HL-60/S4 (cell line): ENCODE data around the gene ZFP36L2.

ENCODE experiments used
- in situ Hi-C: fragments of 300-500 bp; cut with MboI; formaldehyde crosslinking; loops from 2 replicates; pipeline ENCODE4 v1.14.3; 2022; ENCODE audit warnings: low sequenced_read_pairs

ZFP36L2 gene

DNA sequence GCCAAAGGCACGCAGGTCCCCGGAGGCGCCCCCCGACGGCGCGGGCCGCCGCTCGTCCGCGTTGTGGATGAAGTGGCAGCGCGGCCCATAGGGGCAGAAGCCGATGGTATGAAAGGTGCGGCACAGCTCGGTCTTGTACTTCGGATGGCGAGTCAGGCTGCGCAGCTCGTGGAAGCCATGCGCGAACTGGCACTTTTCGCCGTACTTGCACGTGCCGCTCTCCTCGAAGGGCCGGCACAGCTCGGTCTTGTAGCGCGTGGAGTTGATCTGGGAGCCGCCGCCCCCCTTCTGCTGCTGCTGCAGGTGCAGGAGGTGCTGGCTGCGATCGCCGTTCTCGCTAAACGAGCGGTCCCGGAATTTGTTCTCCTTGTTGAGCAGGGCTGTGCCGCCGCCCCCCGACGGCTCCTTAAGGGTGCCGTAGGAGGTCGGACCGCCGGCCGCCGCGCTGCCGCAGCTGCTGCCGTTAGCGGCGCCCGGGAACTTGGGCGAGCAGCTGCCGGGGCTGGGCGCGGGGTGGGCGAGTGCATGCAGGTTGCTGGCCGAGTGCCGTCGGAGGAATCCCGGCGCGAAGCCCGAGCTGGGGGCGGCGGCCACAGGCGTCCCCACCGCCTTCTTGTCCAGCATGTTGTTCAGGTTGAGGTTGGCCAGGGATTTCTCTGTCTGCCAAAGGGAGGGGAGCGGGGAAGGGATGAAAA lies 1.2 kb downstream of the ZFP36L2 start:
- in situ Hi-C loops: loop anchor here (10.0 to 25.0 kb wide), 2 partner anchors 250 to 388 kb away; no protein-coding TSS in a partner anchor

DNA sequence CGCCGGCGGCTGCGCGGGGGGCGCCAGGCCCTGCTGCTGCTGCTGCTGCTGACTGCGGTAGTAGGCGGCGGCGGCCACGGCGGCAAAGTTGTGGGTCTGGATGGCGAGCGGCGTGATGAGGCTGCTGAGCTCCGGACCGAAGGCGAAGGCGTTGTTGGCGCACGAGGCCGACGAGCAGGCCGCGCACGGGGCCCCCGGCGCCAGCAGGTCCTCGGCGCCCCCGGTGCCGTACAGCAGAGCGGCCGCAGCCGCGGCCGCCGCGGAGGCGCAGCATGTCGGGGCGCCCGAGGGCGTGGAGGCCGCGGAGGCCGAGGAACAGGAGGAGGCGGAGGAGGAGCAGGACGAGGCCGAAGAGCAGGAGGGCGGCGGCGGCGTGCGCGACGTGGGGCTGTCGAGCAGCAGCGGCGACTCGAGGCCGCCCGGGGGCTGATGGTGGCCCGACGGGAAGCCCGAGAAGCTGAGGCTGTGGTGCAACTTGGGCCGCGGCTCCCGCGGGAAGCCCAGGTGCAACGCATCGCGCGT lies 1.8 kb downstream of the ZFP36L2 start:
- in situ Hi-C loops: loop anchor here (10.0 to 25.0 kb wide), 2 partner anchors 250 to 387 kb away; no protein-coding TSS in a partner anchor

DNA sequence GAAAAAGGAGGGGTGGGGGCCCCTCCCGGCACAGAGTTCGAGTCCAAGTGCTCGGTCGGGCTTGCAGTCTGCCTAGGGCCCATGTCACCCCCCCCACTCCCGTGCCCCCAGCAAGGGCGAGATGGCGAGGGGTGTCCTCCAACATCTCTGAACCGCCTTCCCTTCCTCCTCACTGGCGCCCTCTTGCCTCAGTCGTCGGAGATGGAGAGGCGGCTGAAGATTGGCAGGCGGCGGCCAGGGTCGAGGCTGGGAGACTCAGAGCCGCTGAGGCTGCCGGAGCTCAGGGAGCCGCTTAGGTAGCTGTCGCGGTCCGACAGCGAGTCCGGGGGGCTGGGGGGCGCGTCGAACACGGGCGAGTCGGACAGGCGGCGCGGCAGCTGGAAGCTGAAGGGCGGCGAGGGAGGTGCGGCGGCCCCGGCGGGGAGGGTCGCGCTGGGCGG lies 2.3 kb downstream of the ZFP36L2 start:
- in situ Hi-C loops: loop anchor here (10.0 kb wide), 1 partner anchor 249 kb away; no protein-coding TSS in a partner anchor

DNA sequence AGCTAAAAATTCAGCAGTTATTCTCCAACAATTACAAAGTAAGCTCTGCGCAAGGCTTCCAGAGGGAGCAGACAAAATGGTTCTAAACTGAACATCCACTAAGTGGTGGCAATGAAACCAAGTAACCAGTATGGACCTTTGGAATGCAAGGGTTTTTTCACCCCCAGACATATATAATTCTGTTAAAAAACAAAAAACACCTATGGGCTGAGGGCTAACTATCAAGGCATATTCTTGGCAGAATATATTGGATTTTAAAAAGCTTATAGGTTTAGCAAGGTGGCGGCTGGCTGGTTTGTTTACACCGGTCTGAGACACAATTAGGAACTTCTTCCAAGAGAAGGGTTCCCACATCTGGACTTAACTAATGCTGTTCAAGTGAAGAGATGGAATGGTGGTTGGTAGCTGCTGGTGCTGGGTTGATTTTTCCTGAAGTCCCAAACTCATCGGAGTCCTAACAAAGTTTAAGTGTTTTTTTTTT lies 2.8 kb downstream of the ZFP36L2 start:
- in situ Hi-C loops: loop anchor here (10.0 kb wide), 1 partner anchor 249 kb away; no protein-coding TSS in a partner anchor

DNA sequence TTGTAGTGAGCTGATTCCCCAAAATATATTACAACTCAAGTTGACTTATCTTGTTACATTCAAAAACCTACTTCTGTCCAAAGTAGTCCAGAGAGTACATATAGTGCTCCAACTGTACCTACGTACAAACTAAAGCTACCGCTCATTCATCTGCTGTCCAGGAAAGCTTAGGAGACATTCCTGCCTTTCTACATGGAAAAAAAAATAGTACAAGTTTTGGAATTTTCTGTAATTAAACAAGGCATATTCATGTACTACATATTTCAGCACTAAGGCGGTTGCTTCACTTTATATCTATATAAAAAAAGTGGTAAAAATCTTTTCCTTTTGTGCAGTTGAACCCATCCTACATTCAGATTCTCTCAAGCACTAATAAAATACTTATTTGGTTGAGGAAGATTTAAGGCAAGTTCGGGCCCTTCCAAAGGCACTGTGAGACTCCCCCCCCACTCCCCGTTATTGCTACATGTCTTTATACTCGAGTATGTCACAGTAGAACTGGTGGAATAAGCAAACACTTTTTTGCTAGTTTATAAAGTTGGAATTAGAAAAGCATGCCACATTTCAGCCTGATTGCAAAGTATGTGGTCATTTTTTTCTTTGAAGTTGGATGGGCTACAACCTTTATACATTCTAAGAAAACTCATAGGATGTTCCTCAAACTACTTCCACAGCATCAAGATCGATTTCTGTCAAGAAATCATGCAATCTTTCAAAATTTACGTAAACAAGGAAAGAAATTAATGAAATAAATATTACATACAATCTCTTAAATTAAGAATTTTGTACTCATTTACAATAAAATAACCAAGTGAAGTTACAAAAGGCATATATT lies 3.7 kb downstream of the ZFP36L2 start:
- in situ Hi-C loops: loop anchor here (10.0 kb wide), 1 partner anchor 248 kb away; no protein-coding TSS in a partner anchor

DNA sequence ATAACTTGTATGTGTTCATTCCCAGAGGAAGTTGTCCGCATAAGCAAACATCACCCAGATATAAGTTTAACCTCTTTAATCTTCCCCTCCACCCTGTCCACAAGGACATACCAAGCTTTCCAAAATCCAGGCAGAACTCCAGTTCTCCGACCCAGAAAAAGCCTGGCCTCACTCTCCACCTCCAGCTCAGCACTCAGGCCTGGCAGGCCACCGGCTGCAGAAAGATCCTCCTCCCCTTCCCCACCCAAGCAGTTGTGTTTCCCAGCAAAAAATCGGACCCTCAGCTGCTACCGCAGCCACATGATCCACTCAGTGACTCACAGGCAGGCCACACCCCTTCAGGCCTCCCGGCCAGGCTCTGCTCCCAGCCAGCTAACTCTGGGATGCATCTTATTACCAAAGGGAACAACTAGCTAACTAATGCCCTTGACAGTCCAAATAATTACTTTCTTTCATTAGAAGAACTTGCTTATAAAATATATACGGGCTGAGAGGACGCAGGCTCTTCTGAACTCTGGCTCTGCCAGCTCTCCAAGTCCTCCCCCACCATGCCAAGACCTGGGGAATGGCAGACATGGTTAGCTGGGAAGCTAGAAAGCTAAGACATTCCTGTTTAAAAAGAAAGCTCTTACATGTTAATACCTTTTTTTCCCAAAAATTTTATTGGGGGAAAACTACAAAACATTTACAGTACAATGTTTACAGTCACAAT lies 4.5 kb downstream of the ZFP36L2 start:
- in situ Hi-C loops: loop anchor here (10.0 kb wide), 1 partner anchor 247 kb away; no protein-coding TSS in a partner anchor

DNA sequence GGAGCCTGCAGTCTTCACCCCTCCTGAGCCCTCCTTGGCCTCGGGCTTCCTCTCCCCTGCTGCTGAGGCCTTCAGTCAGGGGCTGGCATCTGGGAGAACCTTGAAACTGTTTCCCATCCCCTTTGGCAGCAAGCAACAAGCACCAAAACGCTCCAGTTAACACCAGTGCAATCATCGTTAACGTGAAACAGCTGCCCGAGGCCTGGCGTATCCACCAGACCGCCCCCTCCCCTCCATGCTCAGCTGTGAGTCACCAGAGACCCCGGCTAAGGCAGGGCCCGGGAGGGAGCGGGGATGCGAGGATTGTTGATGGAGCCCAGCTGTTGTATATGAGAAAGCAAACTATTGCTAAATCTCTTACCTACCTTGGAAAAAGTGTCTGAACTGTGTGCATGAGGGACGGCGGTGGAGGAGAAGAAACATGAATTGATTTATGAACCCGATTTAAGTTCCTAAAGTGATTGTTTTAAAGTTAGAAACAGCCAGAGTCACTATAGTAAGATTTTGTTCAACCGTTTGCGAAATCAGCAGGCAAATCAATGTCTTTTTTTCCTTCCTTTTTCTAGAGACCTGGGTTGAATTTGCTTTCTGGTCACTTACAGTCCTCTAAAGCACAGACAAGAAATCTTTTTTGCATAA lies 5.2 kb downstream of the ZFP36L2 start:
- in situ Hi-C loops: loop anchor here (10.0 kb wide), 1 partner anchor 246 kb away; no protein-coding TSS in a partner anchor

DNA sequence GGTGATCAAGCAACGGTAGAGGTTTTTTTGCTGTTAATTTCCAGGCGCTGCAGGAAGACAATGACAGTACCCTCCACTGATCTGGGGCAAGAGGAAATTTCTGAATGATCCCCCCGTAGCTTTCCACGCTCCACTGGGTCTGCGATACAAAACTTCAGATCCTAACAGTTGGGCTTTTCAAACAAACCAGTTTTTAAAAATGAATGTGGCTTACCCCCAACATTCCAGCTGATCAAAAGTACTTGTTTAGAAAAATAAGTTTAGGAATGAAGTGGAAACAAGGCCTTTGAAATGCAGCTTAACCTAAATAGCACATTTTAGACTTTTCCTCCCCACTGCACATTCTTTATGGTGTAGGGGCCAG lies 5.7 kb downstream of the ZFP36L2 start:
- in situ Hi-C loops: loop anchor here (10.0 kb wide), 1 partner anchor 246 kb away; no protein-coding TSS in a partner anchor

DNA sequence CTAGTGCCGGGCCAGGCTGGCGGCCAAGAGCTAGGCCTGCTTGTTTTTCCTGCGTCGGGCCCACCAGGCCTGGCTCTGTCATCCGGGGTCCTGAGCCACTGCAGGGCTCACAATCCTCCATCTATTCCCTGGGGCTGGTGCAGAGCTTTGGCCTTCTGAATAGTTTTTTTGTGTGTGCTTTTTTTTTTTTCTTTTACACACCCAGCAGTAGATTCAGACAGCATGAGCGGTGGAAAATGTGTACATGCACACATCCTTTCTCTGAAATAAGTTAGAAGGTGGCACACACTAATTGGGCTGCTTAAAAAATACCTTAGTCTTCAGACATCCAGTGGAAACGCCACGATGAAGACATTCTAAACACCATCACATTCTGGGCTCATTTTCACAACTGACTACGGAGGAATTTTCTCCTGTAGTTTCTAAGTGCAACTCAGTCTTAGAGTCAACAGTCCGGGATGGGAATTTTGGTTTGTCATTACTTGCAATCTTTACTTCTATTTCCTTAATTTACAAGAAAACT lies 6.1 kb downstream of the ZFP36L2 start:
- in situ Hi-C loops: loop anchor here (10.0 kb wide), 1 partner anchor 245 kb away; no protein-coding TSS in a partner anchor

DNA sequence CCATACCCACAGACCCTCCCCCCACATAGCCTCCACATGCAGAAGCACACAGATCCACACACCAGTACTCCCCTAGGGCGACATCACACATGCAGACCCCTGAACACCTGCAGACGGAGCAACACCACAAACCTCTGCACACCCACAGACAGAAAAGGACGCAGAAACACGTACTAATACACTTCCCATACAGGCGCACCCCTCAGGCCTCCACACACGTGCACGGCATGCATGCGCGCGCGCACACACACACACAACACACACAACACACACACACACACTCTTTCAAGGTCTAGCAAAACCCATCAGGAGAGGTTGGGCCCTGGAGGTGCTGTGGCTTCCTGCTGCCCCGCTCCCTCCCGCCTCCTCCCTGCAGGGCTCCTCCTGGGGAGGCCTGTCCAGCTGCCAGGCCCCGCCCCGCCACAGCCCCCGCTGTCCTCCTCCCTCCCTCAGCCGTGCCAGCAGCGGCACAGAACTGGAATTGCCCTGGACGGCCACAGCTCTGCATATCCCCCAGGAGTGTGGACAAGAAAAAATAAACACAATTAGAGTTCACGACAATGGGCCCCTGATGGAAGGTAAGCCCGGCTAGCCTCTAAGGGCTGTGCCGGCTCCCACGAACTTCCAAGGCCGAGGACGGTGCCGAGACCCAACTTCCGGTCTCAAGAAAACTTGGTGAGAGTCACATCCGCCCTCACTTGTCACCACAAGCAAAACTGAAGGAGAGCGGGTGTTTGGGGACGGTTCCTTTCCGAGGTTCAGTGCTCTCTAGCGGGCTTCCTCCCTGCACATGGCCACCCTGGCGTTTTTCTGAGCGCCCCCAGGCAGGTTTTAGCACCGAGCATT lies 6.8 kb downstream of the ZFP36L2 start:
- in situ Hi-C loops: loop anchor here (10.0 kb wide), 1 partner anchor 245 kb away; no protein-coding TSS in a partner anchor

DNA sequence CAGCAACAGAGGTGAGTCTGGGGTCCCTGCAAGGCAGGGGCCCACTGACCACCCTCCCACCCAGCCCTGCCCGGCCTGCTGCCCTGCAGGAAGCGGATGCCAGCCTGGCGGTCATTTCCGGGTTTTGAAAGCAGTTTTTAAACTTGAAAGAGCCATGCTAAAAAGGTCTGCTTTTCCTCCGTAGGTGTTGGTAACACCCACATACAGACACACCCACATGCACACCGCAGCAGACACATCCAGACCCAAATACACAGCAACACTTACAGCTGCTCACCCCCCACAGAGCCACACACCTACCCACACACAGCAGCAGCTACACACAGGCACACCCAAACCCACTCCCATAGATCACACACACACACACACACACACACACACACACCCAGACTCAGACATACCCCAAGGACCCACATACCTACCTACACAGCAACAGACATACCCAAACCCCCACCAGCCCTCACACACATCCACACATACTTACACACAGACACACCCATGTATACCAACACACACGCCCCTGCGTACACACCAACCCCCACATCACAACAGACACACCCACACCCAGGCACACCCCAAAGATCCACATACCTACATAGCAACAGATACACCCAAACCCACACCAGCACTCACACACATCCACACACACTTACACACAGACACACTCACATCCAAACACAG lies 7.6 kb downstream of the ZFP36L2 start:
- in situ Hi-C loops: no loop called here

DNA sequence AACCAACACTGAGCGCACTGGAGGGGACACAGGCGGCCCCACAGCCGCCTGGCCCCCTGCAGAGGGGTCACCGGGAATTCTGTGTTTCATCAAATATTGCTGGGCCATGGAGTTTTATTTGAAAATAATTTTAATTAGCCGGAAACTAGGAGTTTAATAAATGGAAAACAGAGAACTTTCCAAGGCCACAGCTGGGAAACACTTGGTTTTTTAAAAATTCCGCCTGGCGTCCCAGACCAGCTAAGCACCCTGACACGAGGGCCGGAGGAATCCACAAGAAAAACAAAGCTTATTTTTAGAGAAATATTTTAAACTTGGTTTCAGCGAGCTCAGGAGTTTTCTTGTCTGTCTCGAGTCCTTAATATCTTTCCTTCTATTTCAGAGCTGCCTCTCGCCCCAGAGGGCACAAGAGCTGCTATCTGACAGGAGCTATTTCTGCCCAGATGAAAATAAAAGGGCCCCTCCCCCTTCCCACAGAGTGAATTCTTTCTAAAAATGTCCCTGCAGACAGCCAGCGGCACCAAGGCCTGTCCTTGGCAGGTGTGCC lies 8.2 kb downstream of the ZFP36L2 start:
- in situ Hi-C loops: no loop called here

DNA sequence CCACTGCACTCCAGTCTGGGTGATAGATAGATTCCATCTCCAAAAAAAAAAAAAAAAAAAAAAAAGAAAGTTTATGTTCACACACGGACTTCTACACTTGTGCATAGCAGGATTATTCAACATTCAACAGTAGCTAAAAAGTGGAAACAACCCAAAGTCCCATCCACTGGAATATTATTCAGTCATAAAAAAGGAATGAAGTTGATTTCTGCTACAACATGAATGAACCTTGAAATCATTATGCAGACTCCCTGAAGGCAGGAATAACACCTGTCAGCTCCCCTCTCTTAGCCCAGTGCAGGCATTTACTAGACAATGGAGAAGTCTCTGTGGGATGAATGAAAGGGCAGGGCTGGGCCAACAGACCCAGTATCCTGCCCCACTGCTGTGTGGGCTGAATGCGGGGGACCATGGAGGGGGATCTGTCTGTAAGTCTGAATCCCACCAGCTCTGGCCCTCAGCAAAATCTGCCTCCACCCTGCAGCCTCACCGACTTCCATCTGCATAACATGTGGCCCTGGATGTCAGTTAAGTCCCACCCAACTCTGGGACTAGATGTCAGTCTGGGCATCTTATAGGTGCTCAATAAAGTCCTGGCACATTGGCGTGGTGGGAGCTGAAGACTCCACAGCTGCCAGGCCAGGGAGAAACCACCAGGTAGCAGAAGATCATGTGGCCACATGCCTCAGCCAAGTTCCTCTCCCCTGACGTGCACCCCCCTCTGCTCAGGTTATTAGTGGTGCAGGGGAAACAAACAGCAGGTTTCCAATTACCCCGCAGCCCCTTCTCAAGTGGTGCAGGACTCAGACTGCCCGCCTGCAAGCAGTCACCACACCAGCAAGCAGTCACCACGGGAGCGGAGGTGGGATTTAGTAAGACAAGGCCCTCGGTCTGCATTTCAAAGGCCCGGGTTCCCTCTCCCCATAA lies 8.9 kb downstream of the ZFP36L2 start:
- in situ Hi-C loops: no loop called here

DNA sequence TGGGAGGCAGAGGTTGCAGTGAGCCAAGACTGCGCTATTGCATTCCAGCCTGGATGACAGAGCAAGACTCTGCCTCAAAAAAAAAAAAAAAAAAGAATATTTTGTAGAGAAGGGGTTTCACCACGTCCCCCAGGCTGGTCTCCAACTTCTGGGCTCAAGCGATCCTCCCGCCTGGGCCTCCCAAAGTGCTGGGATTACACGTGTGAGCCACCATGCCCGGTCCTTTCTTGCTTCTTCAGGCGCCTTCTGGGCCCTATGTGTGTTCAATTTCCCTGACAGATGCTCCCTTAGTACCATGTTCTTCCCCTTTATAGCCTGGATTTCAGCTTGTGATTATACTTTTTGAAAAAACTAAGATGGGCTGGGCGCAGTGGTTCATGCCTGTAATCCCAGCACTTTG lies 9.8 kb downstream of the ZFP36L2 start:
- in situ Hi-C loops: no loop called here

DNA sequence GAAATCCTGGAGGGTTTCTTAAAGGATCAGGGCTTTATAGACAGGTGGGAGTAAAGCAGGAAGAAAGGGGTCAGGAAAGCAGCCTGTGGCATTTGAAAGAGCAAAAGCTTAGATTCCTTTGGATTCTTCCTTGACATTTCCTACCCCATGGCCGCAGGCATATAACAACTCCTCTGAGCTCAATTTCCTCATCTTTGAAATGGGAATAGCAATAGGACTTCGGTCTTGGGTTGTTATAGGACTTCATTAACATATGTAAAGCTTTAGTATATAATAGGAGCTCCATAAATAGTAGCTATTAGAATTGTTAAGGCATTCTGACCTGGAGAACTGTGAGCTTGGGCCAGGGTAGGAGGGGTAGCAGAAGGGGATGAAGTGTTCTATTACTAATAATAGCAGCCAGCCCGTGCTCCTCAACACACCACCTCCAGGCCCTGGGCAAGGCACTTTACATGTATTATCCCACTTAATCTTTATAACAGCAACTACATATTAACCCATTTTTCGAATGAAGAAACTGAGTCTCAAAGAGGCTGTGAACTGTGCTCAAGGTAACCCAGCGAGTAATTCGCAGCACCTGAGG lies 10.6 kb downstream of the ZFP36L2 start:
- in situ Hi-C loops: no loop called here

DNA sequence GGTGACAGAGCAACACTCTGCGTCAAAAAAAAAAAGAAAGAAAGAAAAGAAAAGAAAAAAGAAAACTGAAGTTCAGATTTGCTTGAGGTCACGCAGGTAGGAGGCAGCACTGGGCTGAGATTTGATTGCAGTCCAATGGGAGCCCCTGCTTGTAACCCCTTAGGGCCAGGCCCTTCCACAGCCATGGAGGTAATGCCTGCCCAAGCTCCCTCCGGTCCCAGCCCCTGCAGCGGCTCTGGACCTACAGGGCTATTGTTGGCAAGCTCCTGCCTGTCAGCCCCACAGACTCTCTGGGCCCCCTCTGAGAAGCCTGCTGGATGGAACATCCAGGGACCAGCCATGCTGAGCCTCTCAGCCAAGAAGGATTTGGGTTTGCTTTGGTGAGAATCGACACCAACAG lies 12.2 kb downstream of the ZFP36L2 start:
- in situ Hi-C loops: no loop called here

DNA sequence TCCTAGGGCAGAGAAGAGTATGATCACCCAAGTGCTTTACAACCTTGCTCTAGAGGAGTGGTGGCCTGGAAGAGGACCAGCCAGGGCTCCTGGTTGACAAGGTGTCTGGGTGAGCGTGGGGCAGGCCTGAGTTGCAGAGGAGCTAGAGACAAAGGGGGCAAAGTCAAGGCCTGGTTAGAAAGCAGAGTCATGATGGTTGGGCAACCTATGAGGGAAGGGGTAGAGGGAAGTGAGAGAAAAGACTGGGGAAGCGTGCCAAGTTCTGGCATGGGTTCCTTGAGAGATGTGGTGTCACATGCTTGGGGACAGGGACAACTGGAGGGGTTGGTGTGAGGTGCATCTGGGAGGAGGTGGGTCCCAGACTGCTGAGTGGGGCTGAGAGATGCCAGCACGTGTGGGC lies 13.5 kb downstream of the ZFP36L2 start:
- in situ Hi-C loops: no loop called here
